ENCODE results near the gene CASP8. TPM values are rescaled to one million over a fixed set of nuclear protein-coding genes. Genes with fewer than 3 reads are reported as not detected.
"Not testable (repeated sequence)": the region's sequence is repeated elsewhere in the genome, so short reads cannot be mapped to it uniquely, and the experiment has no call there.

CASP8 gene
- total and polyA plus RNA-seq, 4 donors, result 4.5 to 15.1 (median 8.7) TPM

- H3K36me3 ChIP-seq (ENCODE audit: control insufficient read depth in 4 of 4, insufficient read depth in 3 of 4, low read depth in 1 of 4, low read length in 3 of 4), result peaks cover 0 to 42% (median 27%) of the 10 kb centered on the region in 4 donors
- H3K27me3 ChIP-seq (ENCODE audit: control insufficient read depth in 4 of 4, insufficient read depth in 4 of 4, low read length in 3 of 4), result no peaks in the 10 kb centered on the region
- TF ChIP-seq HNF4G (IDR thresholded peaks at IDR 0.05) (no peak), EGR1 (IDR thresholded peaks at IDR 0.05; ENCODE audit: low read depth in 2 of 2) (no peak), SP1 (IDR thresholded peaks at IDR 0.05) (no peak), HNF4A (conservative IDR thresholded peaks at IDR 0.05) (no peak), RXRA (IDR thresholded peaks at IDR 0.05) (no peak), MAX (IDR thresholded peaks at IDR 0.05) (no peak), JUND (IDR thresholded peaks at IDR 0.05) (no peak), FOXA1 (IDR thresholded peaks at IDR 0.05) (no peak), ZBTB33 (IDR thresholded peaks at IDR 0.05) (no peak), NR2F2 (IDR thresholded peaks at IDR 0.05) (no peak), CTCF (IDR thresholded peaks at IDR 0.05; ENCODE audit: low read depth, low read length, missing input control) (no peak), REST (IDR thresholded peaks at IDR 0.05) (no peak)
Observed at GRCh38 chr2:201285499-201285898, 25.2 kb downstream of the CASP8 start.

GRCh38 chr2:201290457-201291148 lies 30.3 kb downstream of the CASP8 start:
- H3K9ac ChIP-seq (ENCODE audit: low read depth in 1 of 2, low read length in 2 of 2); H3K4me3 ChIP-seq (ENCODE audit: low read depth in 1 of 3, low read length in 3 of 3); DNase-seq (ENCODE audit: low spot score); H3K9me3 ChIP-seq (ENCODE audit: control insufficient read depth in 4 of 4, low read length in 3 of 4); H3K27me3 ChIP-seq (ENCODE audit: control insufficient read depth in 4 of 4, insufficient read depth in 4 of 4, low read length in 3 of 4); H3K4me1 ChIP-seq (ENCODE audit: control insufficient read depth in 4 of 4, insufficient read depth in 4 of 4, low read length in 3 of 4); H3K27ac ChIP-seq (ENCODE audit: low read depth in 1 of 2, low read length in 2 of 2): not testable (repeated sequence)
- 86% methylated on average over 15 of the region's 15 CpGs for whole genome bisulfite sequencing
- peaks cover 0 to 31% (median 20%) of the 10 kb centered on the region in 4 donors for H3K36me3 ChIP-seq (ENCODE audit: control insufficient read depth in 4 of 4, insufficient read depth in 3 of 4, low read depth in 1 of 4, low read length in 3 of 4)

More at GRCh38 chr2:201285499-201285898, 25.2 kb downstream of the CASP8 start:
- Histone ChIP-seq H3K9me3 (ENCODE audit: control insufficient read depth in 4 of 4, low read length in 3 of 4) (no peaks in the 10 kb centered on the region), H3K4me3 (ENCODE audit: low read depth in 1 of 3, low read length in 3 of 3) (no peak overlapping the region), H3K4me1 (ENCODE audit: control insufficient read depth in 4 of 4, insufficient read depth in 4 of 4, low read length in 3 of 4) (no peaks in the 10 kb centered on the region), H3K27ac (ENCODE audit: low read depth in 1 of 2, low read length in 2 of 2) (no peak overlapping the region), H3K9ac (ENCODE audit: low read depth in 1 of 2, low read length in 2 of 2) (no peak overlapping the region)
- WGBS, result 99% methylated on average over 1 of the region's 1 CpG
- DNase-seq (ENCODE audit: low spot score), result no peak
